ENCODE results near the gene CISD3.

CISD3 gene

DNA sequence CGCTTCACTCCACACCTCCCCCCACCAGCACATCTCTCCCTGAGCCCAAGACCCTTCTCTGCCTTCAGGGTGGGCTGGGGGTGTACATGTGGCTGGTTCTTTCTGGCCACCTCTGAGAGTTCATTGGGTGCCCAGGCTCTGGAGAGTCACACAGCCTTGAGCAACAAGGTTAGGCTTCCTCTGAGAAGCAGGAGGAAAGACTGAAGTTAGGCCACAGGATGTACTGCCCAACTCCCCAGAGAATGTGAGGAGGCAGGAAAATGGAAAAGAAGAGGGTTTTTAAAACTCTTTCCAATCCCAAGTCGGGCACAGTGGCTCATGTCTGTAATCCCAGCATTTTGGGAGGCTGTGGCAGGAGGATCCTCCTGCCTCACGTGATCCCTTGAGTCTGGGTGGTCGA lies 10.7 kb downstream of the CISD3 start:
- WGBS = 95% methylated on average over 3 of the region's 4 CpGs
- no peak for DNase-seq
- Histone ChIP-seq H2BK15ac (ENCODE audit: low read depth, poor library complexity, severe bottlenecking) (no peak overlapping the region), H3K4ac (ENCODE audit: low read depth in 1 of 2, low read length in 2 of 2) (no peak overlapping the region), H4K8ac (ENCODE audit: low read length) (peak overlapping the region; percentile 45), H2BK12ac (ENCODE audit: low read length in 2 of 2) (no peak overlapping the region), H3K4me1 (ENCODE audit: control insufficient read depth, insufficient read depth, low read depth, low read length) (peaks cover 24% of the 10 kb centered on the region), H3K14ac (ENCODE audit: low read length in 2 of 2) (no peak overlapping the region), H3K27me3 (ENCODE audit: control insufficient read depth in 1 of 2, insufficient read depth in 1 of 2, low read length in 2 of 2) (no peaks in the 10 kb centered on the region), H4K91ac (ENCODE audit: low read length) (no peak overlapping the region), H3K36me3 (ENCODE audit: control insufficient read depth in 1 of 2, insufficient read depth in 2 of 2, low read depth in 1 of 2, low read length in 2 of 2) (peaks cover 38 to 64% of the 10 kb centered on the region in 2 experiments), H3K4me3 (ENCODE audit: insufficient read depth in 1 of 2, low read depth in 1 of 2, low read length in 2 of 2) (no peak overlapping the region), H3K4me2 (ENCODE audit: low read length, poor library complexity, severe bottlenecking) (no peak overlapping the region), H2AK5ac (ENCODE audit: low read length, severe bottlenecking) (no peak overlapping the region), H2BK120ac (ENCODE audit: low read depth, low read length) (no peak overlapping the region), H2BK5ac (ENCODE audit: low read depth, low read length, poor library complexity, severe bottlenecking) (no peak overlapping the region), H2AFZ (ENCODE audit: low read depth, low read length) (no peak overlapping the region), H3K79me1 (replicated peaks; ENCODE audit: low read length, poor library complexity, severe bottlenecking) (peaks cover 32% of the 10 kb centered on the region), H3K23ac (ENCODE audit: low read length in 2 of 2) (no peak overlapping the region), H3K27ac (ENCODE audit: low read length, poor library complexity, severe bottlenecking) (no peak overlapping the region), H3K18ac (ENCODE audit: low read depth in 1 of 2, low read length in 2 of 2) (no peak overlapping the region), H3K9me3 (ENCODE audit: control insufficient read depth, low read length) (no peaks in the 10 kb centered on the region), H3K9ac (ENCODE audit: low read length) (peak overlapping the region; percentile 84)

DNA sequence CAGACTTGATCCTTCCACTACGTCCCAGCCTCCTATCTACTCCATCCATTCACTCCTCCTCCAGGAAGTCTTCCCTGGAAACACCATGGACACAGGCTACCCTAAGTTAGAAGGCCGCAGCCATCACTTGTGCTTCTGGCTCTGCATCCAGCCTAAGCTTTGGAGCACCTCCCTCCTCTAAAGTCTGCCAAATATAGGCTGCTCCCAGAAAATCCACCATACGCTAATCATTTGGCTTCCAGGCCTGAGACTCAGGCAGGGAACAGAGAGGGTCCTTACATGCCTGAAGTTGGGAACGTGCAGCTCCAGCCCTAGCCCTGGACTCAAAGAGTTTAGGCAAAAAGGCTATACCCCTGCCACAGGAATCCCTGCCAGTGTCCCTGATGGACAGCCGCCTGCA lies 11.3 kb downstream of the CISD3 start:
- no peak overlapping the region for H3K14ac ChIP-seq (ENCODE audit: low read length in 2 of 2)
- no peaks in the 10 kb centered on the region for H3K9me3 ChIP-seq (ENCODE audit: control insufficient read depth, low read length)
- H3K4me1 ChIP-seq (ENCODE audit: control insufficient read depth, insufficient read depth, low read depth, low read length) = peaks cover 31% of the 10 kb centered on the region
- peak overlapping the region; percentile 84 for H3K9ac ChIP-seq (ENCODE audit: low read length)
- H2BK15ac ChIP-seq (ENCODE audit: low read depth, poor library complexity, severe bottlenecking) = no peak overlapping the region
- H3K23ac ChIP-seq (ENCODE audit: low read length in 2 of 2) = no peak overlapping the region
- H4K91ac ChIP-seq (ENCODE audit: low read length) = no peak overlapping the region
- H4K8ac ChIP-seq (ENCODE audit: low read length) = no peak overlapping the region
- peaks cover 32% of the 10 kb centered on the region for H3K79me1 ChIP-seq (replicated peaks; ENCODE audit: low read length, poor library complexity, severe bottlenecking)
- H3K36me3 ChIP-seq (ENCODE audit: control insufficient read depth in 1 of 2, insufficient read depth in 2 of 2, low read depth in 1 of 2, low read length in 2 of 2) = peaks cover 33 to 58% of the 10 kb centered on the region in 2 experiments
- H3K18ac ChIP-seq (ENCODE audit: low read depth in 1 of 2, low read length in 2 of 2) = no peak overlapping the region
- no peak overlapping the region for H2BK5ac ChIP-seq (ENCODE audit: low read depth, low read length, poor library complexity, severe bottlenecking)
- H3K4ac ChIP-seq (ENCODE audit: low read depth in 1 of 2, low read length in 2 of 2) = no peak overlapping the region
- no peak overlapping the region for H2AFZ ChIP-seq (ENCODE audit: low read depth, low read length)
- H2BK12ac ChIP-seq (ENCODE audit: low read length in 2 of 2) = no peak overlapping the region
- WGBS = 95% methylated on average over 5 of the region's 5 CpGs
- no peak for DNase-seq
- H3K27ac ChIP-seq (ENCODE audit: low read length, poor library complexity, severe bottlenecking) = no peak overlapping the region
- no peak overlapping the region for H3K4me2 ChIP-seq (ENCODE audit: low read length, poor library complexity, severe bottlenecking)
- H2BK120ac ChIP-seq (ENCODE audit: low read depth, low read length) = no peak overlapping the region
- H3K27me3 ChIP-seq (ENCODE audit: control insufficient read depth in 1 of 2, insufficient read depth in 1 of 2, low read length in 2 of 2) = no peaks in the 10 kb centered on the region
- no peak overlapping the region for H3K4me3 ChIP-seq (ENCODE audit: insufficient read depth in 1 of 2, low read depth in 1 of 2, low read length in 2 of 2)
- no peak overlapping the region for H2AK5ac ChIP-seq (ENCODE audit: low read length, severe bottlenecking)

DNA sequence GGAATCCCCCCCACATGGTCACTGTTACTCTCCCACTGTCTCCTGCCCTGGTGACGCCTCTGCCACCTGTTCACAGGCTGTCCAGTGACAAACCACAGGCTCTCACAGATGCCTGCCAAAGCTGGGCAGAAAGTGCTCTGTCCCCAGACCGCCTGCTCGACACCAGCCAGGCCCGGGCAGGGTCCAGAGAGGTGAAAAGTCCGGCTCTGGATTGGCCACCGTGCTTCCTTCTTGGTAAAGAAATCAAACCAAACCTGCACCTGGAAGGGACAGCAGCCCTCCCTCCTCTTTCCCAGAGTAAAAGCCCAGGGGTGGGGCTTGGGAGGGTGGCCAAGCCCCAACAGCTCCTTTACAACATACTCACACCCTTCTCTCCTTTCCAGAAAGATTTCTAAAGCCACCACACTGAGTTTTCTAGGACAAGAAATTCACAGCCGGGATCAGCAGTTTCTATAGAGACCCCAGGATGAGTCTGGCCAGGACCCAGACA lies 11.8 kb downstream of the CISD3 start:
- 86% methylated on average over 7 of the region's 7 CpGs for WGBS
- H3K4me1 ChIP-seq (ENCODE audit: control insufficient read depth, insufficient read depth, low read depth, low read length) = peaks cover 36% of the 10 kb centered on the region
- no peak overlapping the region for H2BK5ac ChIP-seq (ENCODE audit: low read depth, low read length, poor library complexity, severe bottlenecking)
- H3K79me1 ChIP-seq (replicated peaks; ENCODE audit: low read length, poor library complexity, severe bottlenecking) = peaks cover 31% of the 10 kb centered on the region
- H2AFZ ChIP-seq (ENCODE audit: low read depth, low read length) = no peak overlapping the region
- H3K4me3 ChIP-seq (ENCODE audit: insufficient read depth in 1 of 2, low read depth in 1 of 2, low read length in 2 of 2) = peak overlapping the region in 1 of 2 experiments; percentile 7
- no peak overlapping the region for H2BK12ac ChIP-seq (ENCODE audit: low read length in 2 of 2)
- H3K23ac ChIP-seq (ENCODE audit: low read length in 2 of 2) = no peak overlapping the region
- H2AK5ac ChIP-seq (ENCODE audit: low read length, severe bottlenecking) = no peak overlapping the region
- H3K14ac ChIP-seq (ENCODE audit: low read length in 2 of 2) = no peak overlapping the region
- H2BK15ac ChIP-seq (ENCODE audit: low read depth, poor library complexity, severe bottlenecking) = no peak overlapping the region
- DNase-seq = no peak
- H3K9ac ChIP-seq (ENCODE audit: low read length) = peak overlapping the region; percentile 84
- H3K18ac ChIP-seq (ENCODE audit: low read depth in 1 of 2, low read length in 2 of 2) = no peak overlapping the region
- H3K27ac ChIP-seq (ENCODE audit: low read length, poor library complexity, severe bottlenecking) = no peak overlapping the region
- no peak overlapping the region for H3K4ac ChIP-seq (ENCODE audit: low read depth in 1 of 2, low read length in 2 of 2)
- H3K36me3 ChIP-seq (ENCODE audit: control insufficient read depth in 1 of 2, insufficient read depth in 2 of 2, low read depth in 1 of 2, low read length in 2 of 2) = peaks cover 29 to 53% of the 10 kb centered on the region in 2 experiments
- H3K9me3 ChIP-seq (ENCODE audit: control insufficient read depth, low read length) = no peaks in the 10 kb centered on the region
- H4K8ac ChIP-seq (ENCODE audit: low read length) = no peak overlapping the region
- no peak overlapping the region for H2BK120ac ChIP-seq (ENCODE audit: low read depth, low read length)
- H4K91ac ChIP-seq (ENCODE audit: low read length) = no peak overlapping the region
- no peak overlapping the region for H3K4me2 ChIP-seq (ENCODE audit: low read length, poor library complexity, severe bottlenecking)
- no peaks in the 10 kb centered on the region for H3K27me3 ChIP-seq (ENCODE audit: control insufficient read depth in 1 of 2, insufficient read depth in 1 of 2, low read length in 2 of 2)

DNA sequence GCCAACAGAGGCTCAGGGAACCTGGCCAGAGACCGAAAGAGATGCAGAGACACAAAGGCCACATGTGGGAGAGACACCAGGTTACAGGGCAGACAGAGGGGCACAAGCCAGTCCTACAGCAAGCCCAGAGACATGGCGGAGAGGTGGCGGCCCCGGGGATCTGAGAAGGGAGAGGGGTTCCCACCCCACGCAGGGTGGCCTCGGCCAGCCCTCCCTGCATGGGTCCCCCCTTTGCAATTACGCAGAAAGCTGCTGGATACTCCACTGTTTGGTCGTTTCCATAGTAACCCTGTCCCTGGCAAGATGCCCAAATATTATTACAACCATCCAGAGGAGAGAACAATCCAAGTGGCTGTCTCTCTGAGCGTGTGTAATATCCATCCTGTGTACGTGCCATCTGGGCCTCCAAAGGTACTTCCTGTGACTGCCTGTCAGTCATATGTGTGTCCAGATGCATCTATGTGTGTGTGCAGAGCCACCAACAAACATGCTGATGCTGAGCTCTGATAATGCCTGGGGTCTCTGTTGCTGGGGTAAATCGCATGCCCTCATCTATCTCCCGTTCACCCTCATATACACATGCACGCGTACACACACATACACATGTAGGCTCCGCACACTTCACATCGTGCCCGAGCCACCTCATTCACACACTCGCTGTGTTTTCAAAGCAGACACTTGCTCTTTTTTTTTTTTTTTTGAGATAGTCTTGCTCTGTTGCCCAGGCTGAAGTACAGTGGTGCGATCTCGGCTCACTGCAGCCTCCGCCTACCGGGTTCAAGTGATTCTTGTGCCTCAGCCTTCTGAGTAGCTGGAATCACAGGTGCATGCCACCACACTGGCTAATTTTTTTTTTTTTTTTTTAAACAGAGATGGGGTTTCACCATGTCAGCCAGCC lies 12.5 kb downstream of the CISD3 start:
- Histone ChIP-seq H2BK5ac (ENCODE audit: low read depth, low read length, poor library complexity, severe bottlenecking) (no peak overlapping the region), H3K27ac (ENCODE audit: low read length, poor library complexity, severe bottlenecking) (no peak overlapping the region), H3K14ac (ENCODE audit: low read length in 2 of 2) (peak overlapping the region in 1 of 2 experiments; percentile 64), H3K36me3 (ENCODE audit: control insufficient read depth in 1 of 2, insufficient read depth in 2 of 2, low read depth in 1 of 2, low read length in 2 of 2) (peaks cover 24 to 49% of the 10 kb centered on the region in 2 experiments), H3K18ac (ENCODE audit: low read depth in 1 of 2, low read length in 2 of 2) (no peak overlapping the region), H2BK15ac (ENCODE audit: low read depth, poor library complexity, severe bottlenecking) (no peak overlapping the region), H3K4me3 (ENCODE audit: insufficient read depth in 1 of 2, low read depth in 1 of 2, low read length in 2 of 2) (peak overlapping the region in 1 of 2 experiments; percentile 7), H3K79me1 (replicated peaks; ENCODE audit: low read length, poor library complexity, severe bottlenecking) (peaks cover 29% of the 10 kb centered on the region), H3K9me3 (ENCODE audit: control insufficient read depth, low read length) (no peaks in the 10 kb centered on the region), H4K8ac (ENCODE audit: low read length) (no peak overlapping the region), H2BK12ac (ENCODE audit: low read length in 2 of 2) (no peak overlapping the region), H3K27me3 (ENCODE audit: control insufficient read depth in 1 of 2, insufficient read depth in 1 of 2, low read length in 2 of 2) (no peaks in the 10 kb centered on the region), H3K4me2 (ENCODE audit: low read length, poor library complexity, severe bottlenecking) (no peak overlapping the region), H2AK5ac (ENCODE audit: low read length, severe bottlenecking) (no peak overlapping the region), H3K23ac (ENCODE audit: low read length in 2 of 2) (peak overlapping the region in 1 of 2 experiments; percentile 17), H3K4ac (ENCODE audit: low read depth in 1 of 2, low read length in 2 of 2) (no peak overlapping the region), H4K91ac (ENCODE audit: low read length) (no peak overlapping the region), H2AFZ (ENCODE audit: low read depth, low read length) (no peak overlapping the region), H2BK120ac (ENCODE audit: low read depth, low read length) (no peak overlapping the region), H3K4me1 (ENCODE audit: control insufficient read depth, insufficient read depth, low read depth, low read length) (peaks cover 37% of the 10 kb centered on the region), H3K9ac (ENCODE audit: low read length) (peak overlapping the region; percentile 84)
- 83% methylated on average over 21 of the region's 22 CpGs for WGBS
- DNase-seq = peak; percentile 77
